ENCODE results near the gene DNASE1L2.

Gene DNASE1L2

GRCh38 chr16:2195322-2196161 is 40.7 kb upstream of the DNASE1L2 start:
- Histone ChIP-seq H3K36me3 (no peaks in the 10 kb centered on the region), H3K27me3 (peaks cover 76% of the 10 kb centered on the region), H3K4me3 (ENCODE audit: low read depth in 1 of 2, low read length in 1 of 2) (no peak overlapping the region), H3K9me3 (no peaks in the 10 kb centered on the region), H3K4me1 (ENCODE audit: control insufficient read depth in 1 of 2, insufficient read depth in 1 of 2, low read depth in 1 of 2, low read length in 1 of 2) (peaks cover 0 to 11% of the 10 kb centered on the region in 2 experiments), H3K27ac (no peak overlapping the region)
- no peak for TF ChIP-seq CTCF (IDR thresholded peaks at IDR 0.05)

- TF ChIP-seq CTCF (IDR thresholded peaks at IDR 0.05): no peak
- Histone ChIP-seq H3K4me1 (ENCODE audit: control insufficient read depth in 1 of 2, insufficient read depth in 1 of 2, low read depth in 1 of 2, low read length in 1 of 2) (peaks cover 0 to 11% of the 10 kb centered on the region in 2 experiments), H3K27ac (no peak within 1 kb of the TSS), H3K36me3 (no peaks in the 10 kb centered on the region), H3K27me3 (peaks cover 81% of the 10 kb centered on the region), H3K9me3 (no peaks in the 10 kb centered on the region), H3K4me3 (ENCODE audit: low read depth in 1 of 2, low read length in 1 of 2) (no peak within 1 kb of the TSS)
Measured at GRCh38 chr16:2196162-2196980, 39.9 kb upstream of the DNASE1L2 start, which contains the start of gene CASKIN1. TSS of gene CASKIN1 (minus strand) at chr16:2196605. CDS start at chr16:2196432, 173 bp downstream.

GRCh38 chr16:2196981-2197511 is 39.2 kb upstream of the DNASE1L2 start:
- no peaks in the 10 kb centered on the region for H3K36me3 ChIP-seq
- H3K9me3 ChIP-seq: no peaks in the 10 kb centered on the region
- no peak overlapping the region for H3K4me3 ChIP-seq (ENCODE audit: low read depth in 1 of 2, low read length in 1 of 2)
- no peak overlapping the region for H3K27ac ChIP-seq
- TF ChIP-seq CTCF (IDR thresholded peaks at IDR 0.05): no peak
- H3K4me1 ChIP-seq (ENCODE audit: control insufficient read depth in 1 of 2, insufficient read depth in 1 of 2, low read depth in 1 of 2, low read length in 1 of 2): peaks cover 0 to 11% of the 10 kb centered on the region in 2 experiments
- H3K27me3 ChIP-seq: peaks cover 88% of the 10 kb centered on the region

- H3K27me3 ChIP-seq: peaks cover 90% of the 10 kb centered on the region
- H3K9me3 ChIP-seq: no peaks in the 10 kb centered on the region
- H3K4me1 ChIP-seq (ENCODE audit: control insufficient read depth in 1 of 2, insufficient read depth in 1 of 2, low read depth in 1 of 2, low read length in 1 of 2): peaks cover 0 to 11% of the 10 kb centered on the region in 2 experiments
- H3K27ac ChIP-seq: no peak overlapping the region
- no peak for TF ChIP-seq CTCF (IDR thresholded peaks at IDR 0.05)
- no peak overlapping the region for H3K4me3 ChIP-seq (ENCODE audit: low read depth in 1 of 2, low read length in 1 of 2)
- H3K36me3 ChIP-seq: no peaks in the 10 kb centered on the region
Measured at GRCh38 chr16:2197765-2198164, 38.5 kb upstream of the DNASE1L2 start.

GRCh38 chr16:2198283-2198682 is 38.0 kb upstream of the DNASE1L2 start:
- Histone ChIP-seq H3K27me3 (peaks cover 85% of the 10 kb centered on the region), H3K4me1 (ENCODE audit: control insufficient read depth in 1 of 2, insufficient read depth in 1 of 2, low read depth in 1 of 2, low read length in 1 of 2) (peaks cover 0 to 11% of the 10 kb centered on the region in 2 experiments), H3K36me3 (no peaks in the 10 kb centered on the region), H3K27ac (no peak overlapping the region), H3K4me3 (ENCODE audit: low read depth in 1 of 2, low read length in 1 of 2) (no peak overlapping the region), H3K9me3 (no peaks in the 10 kb centered on the region)
- no peak for TF ChIP-seq CTCF (IDR thresholded peaks at IDR 0.05)
